PC-9 (cell line): ENCODE measurements around the gene CPLX3.

ENCODE experiments used
- CTCF ChIP-seq: fragments of 200-600 bp; sonication (generic); conservative IDR thresholded peaks from 2 replicates; pipeline ENCODE4 v1.6.1; 2017; ENCODE audit warnings: mixed run types, antibody characterized with exemption, mild to moderate bottlenecking, moderate library complexity
- EZH2 ChIP-seq: fragments of 200-600 bp; sonication (generic); IDR thresholded peaks from 2 replicates; pipeline ENCODE4 v1.8.0; 2017; ENCODE audit warnings: antibody characterized with exemption, low read depth

GRCh38 chr15:74793135-74794028 is 33.0 kb upstream of the CPLX3 start:
- TF ChIP-seq CTCF (no peak), EZH2 (no peak)
